SH-SY5Y (cell line): Measurements from ENCODE around the gene SENP2.

Experiments
- GATA2 ChIP-seq: IDR thresholded peaks from 2 replicates; pipeline ENCODE4 v1.6.1; 2011; ENCODE audit warnings: mild to moderate bottlenecking, low read depth, low read length
- GATA3 ChIP-seq: IDR thresholded peaks from 2 replicates; pipeline ENCODE4 v1.6.1; 2011; ENCODE audit warnings: low read depth, mild to moderate bottlenecking, low read length, moderate library complexity

- TF ChIP-seq GATA2 = no peak
- TF ChIP-seq GATA3 = no peak
Measured at GRCh38 chr3:185657211-185657610, 71.1 kb downstream of the SENP2 start.
